ENCODE results near the gene ALOXE3. TPM values are rescaled to one million over a fixed set of nuclear protein-coding genes. Genes with fewer than 3 reads are reported as not detected.
"Not testable (repeated sequence)": the region's sequence is repeated elsewhere in the genome, so short reads cannot be mapped to it uniquely, and the experiment has no call there.

The ALOXE3 gene
- total RNA-seq, 1 experiment from 2014 or later: not detected

DNA sequence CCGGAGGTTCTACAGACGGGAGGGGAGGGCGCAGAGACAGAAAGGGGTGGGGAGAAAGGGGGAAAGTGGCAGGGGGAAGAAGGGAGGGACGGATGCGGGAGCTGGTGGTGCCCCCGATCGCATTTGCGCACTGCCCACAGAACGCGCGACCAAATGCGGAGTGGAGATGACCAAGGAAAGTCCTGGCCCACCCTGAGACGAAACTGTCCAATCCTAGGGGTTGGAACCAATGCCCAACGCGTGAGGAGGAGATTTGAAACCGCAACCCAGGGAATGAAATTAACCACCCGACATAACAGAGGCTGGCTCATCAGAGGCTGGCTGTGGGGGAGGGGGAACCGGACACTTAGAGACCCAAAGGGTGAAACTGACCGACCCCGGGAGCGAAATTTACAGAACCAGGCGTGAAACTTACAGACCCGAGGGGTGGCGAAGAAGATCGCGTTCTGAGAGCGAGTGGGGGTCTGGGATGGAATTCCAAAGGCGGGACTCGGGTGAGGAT, 4.2 kb upstream of the ALOXE3 start:
- peak; percentile 56 for DNase-seq (ENCODE audit: low spot score)

- peak; percentile 53 for DNase-seq (ENCODE audit: low spot score)
Measured at GRCh38 chr17:8121681-8122421, 3.5 kb upstream of the ALOXE3 start.

- DNase-seq (ENCODE audit: low spot score): no peak
Measured at GRCh38 chr17:8121407-8121680, 3.0 kb upstream of the ALOXE3 start.

DNA sequence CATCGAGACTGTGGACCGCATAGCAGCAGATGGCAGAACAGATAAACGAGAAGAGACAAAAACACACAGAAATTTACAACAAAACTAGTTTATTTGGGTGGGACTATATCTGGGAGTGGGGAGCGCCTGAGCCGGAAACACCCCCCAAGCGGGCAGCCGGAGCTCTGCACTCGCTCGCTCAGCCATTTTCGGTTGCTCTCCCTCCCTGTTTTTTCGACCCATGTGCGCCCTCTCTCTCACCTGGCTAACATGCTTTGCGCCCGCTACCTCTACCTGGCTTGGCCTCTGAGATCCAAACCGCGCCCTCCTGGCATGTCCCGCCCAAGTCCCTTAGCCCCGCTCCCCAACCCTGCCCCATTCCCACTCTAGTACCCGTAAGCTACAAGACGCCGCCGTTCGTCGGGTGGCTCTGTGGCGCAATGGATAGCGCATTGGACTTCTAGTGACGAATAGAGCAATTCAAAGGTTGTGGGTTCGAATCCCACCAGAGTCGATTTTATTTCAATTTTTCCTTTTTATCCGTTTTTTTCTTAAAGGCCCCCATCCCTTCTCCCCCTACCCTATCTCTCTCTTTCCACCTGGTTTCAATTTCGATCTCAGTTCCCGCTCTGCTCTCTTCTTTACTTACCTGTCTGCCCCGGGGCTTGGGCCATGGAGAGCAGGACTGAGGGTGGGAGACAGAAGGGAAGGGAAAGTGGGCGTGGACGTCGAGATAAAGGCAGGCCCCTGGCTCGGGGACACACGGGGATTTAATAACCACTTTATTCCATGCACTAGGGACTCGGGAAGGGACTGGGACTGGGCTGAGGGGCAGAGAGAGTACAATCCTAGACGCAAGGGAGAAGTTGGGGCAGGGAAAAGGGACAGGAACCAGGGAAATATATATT, 2.4 kb upstream of the ALOXE3 start:
- peak; percentile 82 for DNase-seq (ENCODE audit: low spot score)

DNA sequence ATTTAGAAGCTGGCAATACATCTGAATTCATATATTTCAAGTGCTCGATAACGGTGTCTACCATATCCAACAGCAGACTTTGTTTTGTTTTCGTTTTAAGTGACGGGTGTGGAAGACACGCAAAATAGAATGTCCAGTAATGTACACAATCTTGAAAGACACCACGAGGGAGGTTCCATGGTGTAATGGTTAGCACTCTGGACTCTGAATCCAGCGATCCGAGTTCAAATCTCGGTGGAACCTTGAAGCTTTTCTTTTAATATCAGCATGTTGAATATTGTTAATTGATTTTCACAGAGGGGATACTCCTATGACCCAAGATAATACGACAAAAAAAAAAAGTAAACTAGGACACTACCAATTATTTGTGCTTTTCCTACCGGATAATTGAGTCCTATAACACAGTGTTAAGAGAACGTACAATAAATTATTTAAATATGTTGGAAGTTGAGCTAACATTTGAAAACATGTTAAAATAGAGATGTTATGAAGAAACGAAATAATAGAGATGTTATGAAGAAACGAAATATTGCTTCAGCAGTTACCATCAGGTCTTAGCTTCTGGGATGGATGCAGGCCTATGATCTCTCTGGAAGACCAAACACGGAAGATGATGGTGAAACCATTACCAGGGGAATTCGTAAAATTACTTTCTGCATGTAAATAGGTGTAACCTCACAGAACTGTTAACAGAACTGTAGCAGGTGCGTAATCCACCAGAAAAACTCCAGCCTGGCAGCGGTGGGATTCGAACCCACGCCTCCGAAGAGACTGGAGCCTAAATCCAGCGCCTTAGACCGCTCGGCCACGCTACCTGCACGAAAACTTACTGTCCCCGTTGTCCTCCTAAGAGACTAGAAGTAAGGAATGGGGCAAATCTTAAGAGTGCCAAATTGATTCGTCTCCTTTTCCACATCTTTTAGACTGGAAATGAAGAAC, 1.5 kb upstream of the ALOXE3 start:
- DNase-seq (ENCODE audit: low spot score): peak; percentile 97

- peak; percentile 88 for DNase-seq (ENCODE audit: low spot score)
Measured at GRCh38 chr17:8118769-8119580, 661 bp upstream of the ALOXE3 start.

DNA sequence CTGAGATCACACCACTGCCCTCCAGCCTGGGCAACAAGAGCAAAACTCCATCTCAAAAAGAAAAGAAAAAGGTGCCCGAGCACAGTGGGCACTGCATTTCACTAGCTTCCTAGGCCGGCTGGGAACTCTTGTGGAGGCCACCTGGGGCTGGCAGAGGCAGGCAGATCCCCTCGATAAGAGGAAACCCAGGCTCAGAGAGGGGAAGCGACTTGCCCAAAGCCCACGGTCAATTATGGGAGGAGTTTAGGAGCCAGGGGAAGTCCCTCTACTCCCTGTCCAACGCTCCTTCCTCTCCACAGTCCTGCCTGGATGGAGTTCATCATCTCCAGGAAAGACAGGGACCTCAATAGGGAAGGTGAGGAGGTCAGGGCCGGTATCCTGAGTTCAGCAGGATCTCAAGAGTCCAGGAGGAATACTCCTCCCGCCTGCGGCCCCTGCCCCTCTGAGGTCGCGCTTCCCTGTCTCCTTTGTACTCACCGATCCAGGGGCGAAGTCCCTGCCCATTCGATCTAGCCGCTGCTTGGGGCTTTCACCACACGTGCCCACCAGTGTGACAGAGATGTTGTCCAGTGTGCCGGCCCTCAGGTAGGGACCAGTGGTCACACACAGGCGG, 841 bp downstream of the ALOXE3 start:
- no peak for DNase-seq (ENCODE audit: low spot score)

- DNase-seq (ENCODE audit: low spot score): no peak
Measured at GRCh38 chr17:8116776-8117175, 1.5 kb downstream of the ALOXE3 start.

GRCh38 chr17:8110907-8111306, 7.4 kb downstream of the ALOXE3 start:
- no peak for DNase-seq (ENCODE audit: low spot score)

DNA sequence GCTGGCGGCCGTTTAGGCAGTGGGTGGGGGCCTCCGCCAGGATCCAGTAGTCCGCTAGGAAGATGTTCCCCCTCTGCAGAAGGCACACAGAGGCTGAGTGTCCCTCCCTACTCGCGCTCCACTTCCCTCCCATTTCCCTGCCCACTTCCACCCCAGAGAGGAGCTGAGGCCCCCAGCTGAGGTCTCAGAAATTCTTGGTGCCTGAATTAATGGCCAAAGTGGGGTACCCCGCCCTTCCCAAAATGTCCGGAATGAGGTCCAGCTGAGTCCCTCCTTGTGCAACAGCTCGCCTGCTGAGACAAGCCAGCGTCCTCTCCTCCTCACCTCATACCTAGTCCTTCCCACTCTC, 7.9 kb downstream of the ALOXE3 start:
- DNase-seq (ENCODE audit: low spot score): no peak

GRCh38 chr17:8109661-8110455, 8.5 kb downstream of the ALOXE3 start:
- DNase-seq (ENCODE audit: low spot score): no peak

DNA sequence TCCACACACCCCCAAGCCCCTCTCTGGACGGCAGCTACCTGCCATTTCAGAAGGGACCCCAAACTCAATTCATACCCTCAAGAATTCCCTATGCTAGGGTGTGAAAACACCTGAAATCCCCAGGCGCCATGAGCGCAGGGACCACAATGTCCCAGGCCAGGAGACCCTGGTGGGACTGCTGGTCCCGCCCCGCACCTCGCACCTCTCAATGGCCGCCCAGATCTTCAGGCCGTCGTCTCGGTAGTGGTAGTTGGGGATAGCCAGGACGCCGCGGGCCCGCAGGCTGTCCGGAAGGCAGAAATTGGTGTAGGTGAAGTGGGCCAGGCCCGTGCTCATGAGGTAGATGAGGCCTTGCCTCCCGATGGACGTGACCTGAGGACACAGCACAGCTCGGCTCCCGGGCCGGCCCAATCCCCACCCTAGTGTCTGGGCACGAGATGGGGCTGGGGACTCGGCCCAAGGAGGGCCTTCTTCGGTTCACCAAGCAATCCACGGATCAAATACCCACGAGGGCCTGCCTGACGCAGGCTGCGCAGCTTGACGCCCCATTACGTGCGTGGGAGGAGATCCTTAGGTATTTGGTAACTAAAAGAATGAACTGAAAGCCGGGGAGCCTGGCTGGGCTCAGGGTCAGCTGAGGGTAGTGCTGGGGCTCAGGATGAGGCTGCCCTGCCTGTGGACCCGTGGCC, 9.2 kb downstream of the ALOXE3 start:
- no peak for DNase-seq (ENCODE audit: low spot score)

DNA sequence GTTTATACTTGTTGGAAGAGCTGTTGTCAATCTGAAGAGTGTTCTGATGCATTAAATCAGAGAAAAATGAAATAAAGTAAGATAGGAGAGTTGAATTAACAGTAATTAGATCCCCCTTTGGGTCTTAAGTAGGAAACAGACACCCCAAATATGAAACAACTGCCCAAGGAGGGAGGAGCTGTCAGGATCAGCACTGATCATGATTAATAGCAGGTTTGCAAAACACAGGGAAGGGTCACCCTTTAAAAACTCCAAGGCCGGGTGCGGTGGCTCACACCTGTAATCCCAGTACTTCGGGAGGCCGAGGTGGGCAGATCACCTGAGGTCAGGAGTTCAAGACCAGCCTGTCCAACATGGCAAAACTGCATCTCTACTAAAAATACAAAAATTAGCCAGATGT, 11.3 kb downstream of the ALOXE3 start:
- not testable (repeated sequence) for DNase-seq (ENCODE audit: low spot score)

- no peak for DNase-seq (ENCODE audit: low spot score)
Measured at GRCh38 chr17:8105957-8106398, 12.3 kb downstream of the ALOXE3 start.

- no peak for DNase-seq (ENCODE audit: low spot score)
Measured at GRCh38 chr17:8104911-8105310, 13.4 kb downstream of the ALOXE3 start.

GRCh38 chr17:8103549-8103948, 14.8 kb downstream of the ALOXE3 start:
- peak; percentile 66 for DNase-seq (ENCODE audit: low spot score)

- DNase-seq (ENCODE audit: low spot score): no peak
Measured at GRCh38 chr17:8101721-8102120, 16.6 kb downstream of the ALOXE3 start.

DNA sequence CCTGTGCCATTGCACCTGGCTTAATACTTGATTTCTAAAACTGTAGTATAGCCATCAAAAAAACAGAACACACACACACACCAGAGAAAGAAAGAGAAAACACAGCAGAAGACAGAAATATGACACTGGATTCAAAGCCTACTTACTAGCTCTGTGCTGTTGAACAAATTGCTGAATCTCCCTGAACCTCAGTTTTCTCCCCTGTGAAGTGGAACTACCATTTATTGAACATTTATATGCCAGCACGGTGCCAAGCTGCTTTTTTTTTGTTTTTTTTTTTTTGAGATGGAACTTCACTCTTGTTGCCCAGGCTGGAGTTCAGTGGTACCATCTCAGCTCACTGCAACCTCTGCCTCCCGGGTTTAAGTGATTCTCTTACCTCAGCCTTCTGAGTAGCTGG, 17.6 kb downstream of the ALOXE3 start:
- no peak for DNase-seq (ENCODE audit: low spot score)

DNA sequence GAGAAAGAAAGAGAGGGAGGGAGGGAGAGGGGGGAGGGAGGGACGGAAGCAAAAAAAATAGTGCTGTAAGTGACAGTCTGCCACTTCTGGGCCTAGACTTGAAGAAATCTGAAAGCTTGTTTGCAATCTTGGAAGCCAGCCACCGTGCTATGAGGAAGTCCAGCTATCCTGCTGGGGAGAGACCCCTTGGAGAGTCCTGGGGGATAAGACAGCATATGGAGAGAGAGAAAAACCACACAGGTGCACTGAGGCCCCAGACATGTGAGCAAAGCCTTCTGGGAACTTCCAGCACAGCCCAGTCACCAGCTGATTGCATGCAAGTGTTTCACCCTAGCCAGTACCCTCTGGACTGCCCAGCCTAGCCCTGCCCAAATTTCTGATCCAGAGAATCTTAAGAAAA, 18.2 kb downstream of the ALOXE3 start:
- DNase-seq (ENCODE audit: low spot score): no peak
